GM18909 (cell line): ENCODE measurements around the gene FAM3B.
"Not testable (repeated sequence)": the region's sequence is repeated elsewhere in the genome, so short reads cannot be mapped to it uniquely, and the experiment has no call there.

Source experiments
- ATAC-seq: cut with Tn5 transposase; IDR thresholded peaks from one replicate; pipeline ENCODE4 v1.9.1; 2021; ENCODE audit warnings: mild to moderate bottlenecking; ENCODE audit not compliant: unreplicated experiment, poor library complexity

Gene FAM3B

DNA sequence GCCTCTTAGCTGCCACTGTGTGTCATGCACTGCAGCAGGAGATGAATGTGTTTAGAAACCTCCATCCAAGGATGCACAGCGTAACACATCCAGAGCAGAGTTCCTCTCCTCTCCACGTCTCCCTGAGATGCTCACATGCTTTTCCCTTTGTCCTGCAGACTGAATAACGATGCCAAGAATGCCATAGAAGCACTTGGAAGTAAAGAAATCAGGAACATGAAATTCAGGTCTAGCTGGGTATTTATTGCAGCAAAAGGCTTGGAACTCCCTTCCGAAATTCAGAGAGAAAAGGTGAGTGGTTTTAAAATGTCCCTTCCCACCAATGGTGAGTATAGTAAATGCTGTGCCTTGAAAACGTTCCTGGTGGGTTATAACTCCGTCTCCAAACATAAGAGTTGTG lies 31.8 kb downstream of the FAM3B start:
- no peak for ATAC-seq

DNA sequence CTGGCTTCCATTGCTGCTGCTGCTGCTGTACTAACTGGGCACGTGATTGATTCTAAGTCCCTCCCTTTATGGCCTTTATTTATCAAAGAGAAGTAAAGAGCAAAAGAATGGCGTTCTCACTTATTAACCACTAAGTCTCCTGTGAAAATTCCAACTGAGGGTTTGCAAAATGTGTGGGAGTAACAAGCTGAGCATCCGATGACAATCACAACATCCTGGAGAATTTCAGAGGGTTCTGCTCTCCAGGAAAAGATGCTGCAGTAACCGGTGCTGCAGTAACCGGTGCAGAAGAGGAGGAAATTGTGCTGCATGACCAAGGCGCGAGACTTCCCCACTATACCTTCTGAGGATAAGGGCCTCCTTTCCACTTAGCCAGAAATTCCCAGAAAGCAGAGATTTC lies 32.5 kb downstream of the FAM3B start:
- no peak for ATAC-seq

- ATAC-seq = no peak
Observed at GRCh38 chr21:41349619-41350390, 33.2 kb downstream of the FAM3B start.

GRCh38 chr21:41350436-41351155 lies 34.0 kb downstream of the FAM3B start:
- no peak for ATAC-seq

GRCh38 chr21:41357546-41357945 lies 40.9 kb downstream of the FAM3B start:
- ATAC-seq = no peak

DNA sequence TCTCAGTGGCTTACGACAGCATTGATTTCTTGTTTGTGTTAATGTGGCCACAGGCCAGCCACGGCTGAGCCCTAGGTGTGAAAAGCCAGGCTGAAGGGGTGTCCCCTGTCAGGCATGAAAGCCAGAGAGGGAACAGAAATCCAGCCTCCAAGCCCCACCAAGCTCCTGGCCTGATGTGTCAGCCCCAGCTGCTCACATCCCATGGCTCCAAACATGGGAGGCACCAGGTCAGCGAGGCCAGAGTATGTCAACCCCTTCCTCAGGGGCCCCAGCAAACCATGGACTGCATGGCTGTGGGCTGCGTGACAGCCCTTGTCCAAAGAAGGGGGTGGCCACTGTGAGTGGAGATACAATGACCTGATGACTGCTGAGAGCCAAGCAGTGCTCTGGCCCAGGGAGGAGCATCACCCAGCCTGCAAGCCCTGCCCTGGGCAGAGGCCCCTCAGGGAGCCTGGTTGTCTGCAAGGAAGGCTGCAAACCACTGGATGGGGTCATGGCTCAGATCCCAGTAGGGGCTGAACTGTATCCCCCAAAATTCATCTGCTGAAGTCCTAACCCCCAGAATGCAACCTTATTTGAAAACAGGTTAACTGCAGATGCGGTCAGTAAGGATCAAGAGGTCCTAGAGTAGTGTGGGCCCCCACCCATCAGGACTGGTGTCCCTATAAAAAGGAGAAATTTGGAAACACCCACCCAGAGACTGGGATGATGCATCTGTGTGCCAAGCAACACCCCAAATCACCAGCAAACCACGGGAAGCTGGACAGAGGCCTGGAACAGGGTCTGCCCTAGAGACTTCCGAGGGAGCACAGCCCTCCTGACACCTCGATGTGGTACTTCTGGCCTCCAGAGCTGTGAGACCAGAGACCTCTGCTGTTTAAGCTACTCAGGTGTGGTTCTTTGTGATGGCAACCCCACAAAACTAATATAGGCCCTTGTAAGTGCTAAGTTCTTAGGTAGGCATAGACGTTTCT lies 41.9 kb downstream of the FAM3B start:
- no peak for ATAC-seq

DNA sequence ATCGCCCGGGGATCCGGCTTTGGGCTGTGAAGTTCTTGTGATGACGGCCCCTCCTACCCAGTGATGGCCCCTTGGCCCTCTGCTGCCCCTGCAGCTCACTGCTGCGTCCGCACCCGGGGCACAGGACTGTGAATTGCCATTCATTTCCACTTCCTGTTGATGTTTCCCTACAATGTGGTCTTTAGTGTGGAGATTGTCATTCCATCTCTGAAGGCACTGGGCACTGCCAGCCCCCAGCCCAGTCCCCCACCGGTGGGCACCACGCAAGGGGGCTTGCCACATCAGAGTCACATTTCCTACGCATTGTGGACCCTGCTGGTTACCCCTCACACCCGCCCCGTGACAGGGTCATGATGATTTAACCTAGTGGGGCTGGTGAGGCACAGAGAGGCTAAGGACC lies 42.7 kb downstream of the FAM3B start:
- ATAC-seq = no peak

GRCh38 chr21:41359754-41360071 lies 43.1 kb downstream of the FAM3B start:
- not testable (repeated sequence) for ATAC-seq

DNA sequence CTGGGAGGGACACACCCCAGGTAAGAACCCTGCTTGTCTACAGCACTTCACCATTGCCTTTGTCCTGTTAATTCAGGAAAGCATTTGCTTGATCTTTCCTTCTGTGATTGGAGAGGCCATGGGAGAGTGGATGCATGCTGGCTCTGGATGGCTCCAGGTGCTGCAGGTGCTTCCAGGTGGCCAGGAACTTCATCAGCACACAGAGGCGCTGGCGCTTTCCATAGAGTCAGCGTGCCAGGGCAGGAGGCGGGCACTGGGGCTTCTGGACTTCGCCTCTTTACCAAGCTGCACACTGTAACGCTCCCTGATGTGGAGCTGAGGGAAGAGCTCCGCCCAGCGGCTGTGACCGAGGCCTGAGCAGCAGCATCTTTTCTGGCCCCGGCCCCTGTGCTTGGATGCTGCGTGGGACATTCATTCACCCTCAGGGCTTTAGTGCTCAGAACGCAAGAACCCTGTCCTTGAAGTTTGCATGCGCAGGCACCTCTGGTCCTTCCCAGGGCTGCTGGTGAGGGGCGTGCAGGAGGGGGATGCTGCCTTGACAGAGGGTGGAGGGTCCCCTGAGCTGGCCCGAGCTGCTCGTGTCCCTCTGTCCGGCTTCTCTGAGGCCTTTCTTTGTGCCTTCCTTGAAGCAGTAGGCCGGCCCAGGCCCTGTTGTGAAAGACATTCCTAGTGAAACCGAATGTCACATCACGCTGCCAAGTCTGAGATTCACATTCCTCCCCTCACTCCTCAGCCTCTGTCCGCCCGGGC lies 43.6 kb downstream of the FAM3B start:
- ATAC-seq = no peak

GRCh38 chr21:41361053-41361785 lies 44.6 kb downstream of the FAM3B start:
- no peak for ATAC-seq

DNA sequence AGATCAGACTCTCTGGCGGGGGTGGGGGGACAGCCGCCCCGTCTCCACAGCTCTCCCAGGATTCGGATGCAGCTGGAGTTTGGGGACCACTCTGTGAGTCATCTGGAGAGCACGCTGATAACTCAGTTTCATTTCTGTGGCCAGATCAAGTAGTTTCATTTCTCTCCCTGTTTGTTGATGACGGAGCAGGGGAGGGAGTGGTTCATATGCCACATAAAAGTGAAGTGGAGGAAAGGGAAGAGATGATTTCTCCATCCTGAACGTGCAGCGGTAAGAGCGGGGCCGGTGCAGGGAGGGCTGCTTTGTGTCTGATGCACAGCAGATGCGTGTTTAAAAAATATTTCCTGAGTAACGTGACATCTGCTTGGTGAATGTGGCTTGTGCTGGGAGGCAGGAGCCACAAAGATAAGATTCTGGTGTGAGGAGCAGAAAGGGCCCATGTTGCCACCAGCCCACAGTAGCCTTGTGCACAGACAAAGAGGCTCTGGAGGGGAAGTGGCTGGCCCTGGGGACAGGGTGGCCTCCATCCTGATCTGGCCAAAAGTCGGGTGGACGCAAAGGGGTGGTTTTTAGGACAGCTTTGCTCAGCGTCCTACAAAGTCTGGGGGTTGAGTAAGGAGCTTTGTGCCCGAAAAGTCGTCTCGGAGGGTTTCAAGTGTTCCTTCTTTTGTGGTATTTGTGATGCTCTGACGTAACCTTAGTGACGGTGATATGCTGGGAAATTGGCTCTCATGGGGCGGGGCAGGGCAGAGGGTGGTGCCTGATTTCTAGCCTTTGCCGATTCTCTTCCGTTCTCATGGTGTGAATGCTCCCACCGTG lies 45.4 kb downstream of the FAM3B start, which contains the start of gene MX2:
Gene MX2 (plus strand): TSS at position 242 of the 819 bp plus-strand sequence. CDS start 14,880 bp downstream, outside the sequence.
- ATAC-seq = peak; percentile 69

GRCh38 chr21:41362605-41363369 lies 46.2 kb downstream of the FAM3B start:
- ATAC-seq = no peak

GRCh38 chr21:41363370-41364270 lies 47.0 kb downstream of the FAM3B start:
- ATAC-seq = no peak

DNA sequence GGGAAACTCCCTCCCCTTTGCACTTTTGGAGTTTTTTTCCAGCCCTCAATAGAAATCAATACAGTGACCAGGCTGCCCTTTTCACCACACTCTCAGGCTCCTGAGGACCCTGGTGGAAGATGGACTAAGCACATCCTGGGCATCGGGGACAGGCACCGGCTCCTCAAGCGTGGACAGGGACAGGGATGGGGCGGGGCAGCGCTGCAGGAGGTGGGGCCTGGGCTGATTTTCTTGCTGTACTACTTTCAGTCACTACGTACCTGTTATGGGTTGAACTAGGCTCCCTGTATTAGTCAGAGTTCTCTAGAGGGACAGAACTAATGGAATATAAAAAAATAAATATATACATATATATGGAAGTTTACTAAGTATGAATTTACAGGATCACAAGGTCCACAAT lies 47.7 kb downstream of the FAM3B start:
- no peak for ATAC-seq

DNA sequence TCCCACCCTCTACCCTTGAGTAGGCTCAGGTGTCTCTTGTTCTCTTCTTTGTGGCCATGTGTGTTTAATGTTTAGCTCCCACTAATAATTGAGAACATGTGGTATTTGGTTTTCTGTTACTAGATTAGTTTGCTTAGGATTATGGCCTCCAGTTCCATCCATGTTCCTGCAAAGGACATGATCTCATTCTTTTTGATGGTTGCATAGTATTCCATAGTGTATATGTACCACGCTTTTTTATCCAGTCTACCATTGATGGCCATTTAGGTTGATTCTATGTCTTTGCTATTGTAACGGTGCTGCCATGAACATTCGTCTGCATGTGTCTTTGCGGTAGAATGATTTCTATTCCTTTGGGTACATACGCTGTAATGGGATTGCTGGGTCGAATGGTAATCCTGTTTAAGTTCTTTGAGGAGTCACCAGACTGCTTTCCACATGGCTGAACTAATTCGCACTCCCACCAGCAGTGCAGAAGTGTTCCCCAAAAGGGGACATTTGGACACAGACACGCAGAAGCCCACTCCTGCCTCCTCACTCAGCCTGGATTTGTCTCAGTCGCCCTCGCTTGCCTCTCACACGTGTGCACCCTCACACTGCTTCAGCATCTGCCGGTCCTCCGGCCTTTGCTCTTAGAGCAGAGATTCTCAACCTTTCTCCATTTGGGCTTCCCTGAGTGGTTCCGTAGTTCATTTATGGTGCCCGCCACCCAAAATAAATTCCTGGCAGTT lies 48.9 kb downstream of the FAM3B start:
- ATAC-seq = no peak

GRCh38 chr21:41366522-41367151 lies 50.0 kb downstream of the FAM3B start:
- ATAC-seq = no peak
